HEK293 (cell line): ENCODE measurements around the gene HSF5.

Source experiments
- HOXA7 ChIP-seq: sonication (generic); formaldehyde crosslinking; IDR thresholded peaks from 2 replicates; pipeline ENCODE4 v1.8.1; 2022; ENCODE audit warnings: missing genetic modification reagents, borderline replicate concordance
- ZBTB20 ChIP-seq: fragments of 450-650 bp; formaldehyde crosslinking; IDR thresholded peaks from 2 replicates; pipeline ENCODE4 v1.5.1; 2016; ENCODE audit warnings: missing biosample characterization, missing genetic modification characterization
- ZNF121 ChIP-seq: fragments of 450-650 bp; formaldehyde crosslinking; IDR thresholded peaks from 2 replicates; pipeline ENCODE4 v1.5.1; 2016; ENCODE audit warnings: missing biosample characterization, missing genetic modification characterization
- ZNF184 ChIP-seq: fragments of 450-650 bp; IDR thresholded peaks from 2 replicates; pipeline ENCODE4 v1.5.1; 2018; ENCODE audit warnings: missing biosample characterization, mild to moderate bottlenecking, missing genetic modification characterization
- ZNF610 ChIP-seq: fragments of 450-650 bp; formaldehyde crosslinking; IDR thresholded peaks from 2 replicates; pipeline ENCODE4 v1.5.1; 2016; ENCODE audit warnings: missing biosample characterization, missing genetic modification characterization, borderline replicate concordance

DNA sequence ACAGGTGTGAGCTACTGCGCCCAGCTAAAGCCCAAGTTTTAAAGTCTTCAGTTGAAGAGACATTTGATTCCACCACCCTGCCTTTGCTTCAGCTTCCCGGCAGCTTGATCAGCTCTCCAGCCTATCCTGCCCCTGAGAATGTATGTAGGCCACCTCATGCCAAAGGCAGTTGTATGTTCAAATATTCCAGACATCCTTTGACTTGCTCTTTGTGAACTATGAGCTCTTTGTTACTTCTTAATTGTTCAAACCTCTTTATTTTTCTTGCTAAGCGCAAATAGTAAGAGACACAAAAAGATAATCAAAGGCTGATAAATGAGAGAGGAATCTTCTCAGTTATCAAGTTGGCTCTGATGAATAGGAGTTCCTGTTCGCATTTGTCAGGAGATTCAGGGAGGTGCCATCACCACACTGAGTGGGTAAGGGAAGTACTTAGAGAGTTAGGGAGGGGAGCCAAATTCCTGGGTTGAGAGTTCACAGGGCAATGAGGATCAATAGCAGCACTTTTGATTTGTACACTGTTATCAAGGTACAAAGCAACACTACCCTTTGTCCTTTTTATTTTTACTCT lies 104.2 kb downstream of the HSF5 start:
- TF ChIP-seq ZNF184 (tag by site-specific recombination) (no peak), ZNF610 (tag by site-specific recombination) (no peak), ZBTB20 (tag by site-specific recombination) (no peak), ZNF121 (tag by site-specific recombination) (no peak), HOXA7 (CRISPR knock-in tag) (no peak)
